Mesothelial cell of epicardium (in vitro differentiated cells): ENCODE data around the gene PCDHGC4. TPM values are rescaled to one million over a fixed set of nuclear protein-coding genes. Genes with fewer than 3 reads are reported as not detected.

Source experiments
- DNase-seq, 2 experiments: peaks; one replicate each; pipeline ENCODE4 v3.0.0; 2021; ENCODE audit warnings: low spot score in 2 of 2; ENCODE audit not compliant: unreplicated experiment in 2 of 2
- H3K27ac Mint-ChIP-seq: 2 replicates; pipeline ENCODE4 v1.8.0; 2021; ENCODE audit warnings: mixed read lengths
- H3K27me3 Mint-ChIP-seq: 2 replicates; pipeline ENCODE4 v1.8.0; 2021; ENCODE audit warnings: low read depth, mixed read lengths
- H3K36me3 Mint-ChIP-seq: 2 replicates; pipeline ENCODE4 v1.8.0; 2021; ENCODE audit warnings: mixed read lengths
- H3K4me1 Mint-ChIP-seq: 2 replicates; pipeline ENCODE4 v1.8.0; 2021; ENCODE audit warnings: mixed read lengths
- H3K4me3 Mint-ChIP-seq: 2 replicates; pipeline ENCODE4 v1.8.0; 2021; ENCODE audit warnings: mild to moderate bottlenecking, moderate library complexity, mixed read lengths
- H3K9me3 Mint-ChIP-seq: 2 replicates; pipeline ENCODE4 v1.8.0; 2021; ENCODE audit warnings: mixed read lengths
- CTCF ChIP-seq: fragments of 200-600 bp; sonication (generic); IDR thresholded peaks from one replicate; pipeline ENCODE4 v1.5.0; 2021; ENCODE audit warnings: antibody characterized with exemption; ENCODE audit not compliant: unreplicated experiment
- total RNA-seq: library from RNA; stranded (reverse); gene quantifications from 3 replicates; pipeline ENCODE4 v1.2.1, GENCODE V29; 2021

PCDHGC4 gene
- total RNA-seq, 1 donor from 2014 or later = 5.2 TPM

- no peak for DNase-seq
- Mint-ChIP-seq H3K27me3 (no peaks in the 10 kb centered on the region), H3K27ac (peak overlapping the region; percentile 99), H3K9me3 (no peaks in the 10 kb centered on the region), H3K36me3 (peaks cover 22% of the 10 kb centered on the region), H3K4me1 (peaks cover 47% of the 10 kb centered on the region), H3K4me3 (no peak overlapping the region)
- TF ChIP-seq CTCF = no peak
These were observed 39.2 kb downstream of the PCDHGC4 start for GRCh38 chr5:141523991-141524390.

GRCh38 chr5:141524604-141525597 is 40.1 kb downstream of the PCDHGC4 start:
- Mint-ChIP-seq H3K4me3 (peak overlapping the region; percentile 38), H3K36me3 (peaks cover 19% of the 10 kb centered on the region), H3K9me3 (no peaks in the 10 kb centered on the region), H3K27ac (peak overlapping the region; percentile 99), H3K27me3 (no peaks in the 10 kb centered on the region), H3K4me1 (peaks cover 52% of the 10 kb centered on the region)
- peak; percentile 58 to 85 for DNase-seq
- TF ChIP-seq CTCF = peak; percentile 98

- Mint-ChIP-seq H3K4me1 (peaks cover 52% of the 10 kb centered on the region), H3K36me3 (peaks cover 13% of the 10 kb centered on the region), H3K9me3 (no peaks in the 10 kb centered on the region), H3K4me3 (peak overlapping the region; percentile 33), H3K27me3 (no peaks in the 10 kb centered on the region), H3K27ac (peak overlapping the region; percentile 99)
- no peak for DNase-seq
- no peak for TF ChIP-seq CTCF
These were observed 40.8 kb downstream of the PCDHGC4 start for GRCh38 chr5:141525653-141526052.

GRCh38 chr5:141527426-141527825 is 42.6 kb downstream of the PCDHGC4 start:
- H3K4me3 Mint-ChIP-seq = no peak overlapping the region
- no peak for TF ChIP-seq CTCF
- no peak for DNase-seq

GRCh38 chr5:141528291-141528984 is 43.6 kb downstream of the PCDHGC4 start:
- no peak for TF ChIP-seq CTCF
- Mint-ChIP-seq H3K27me3 (no peaks in the 10 kb centered on the region), H3K9me3 (no peaks in the 10 kb centered on the region), H3K27ac (peak overlapping the region; percentile 89), H3K36me3 (peaks cover 12% of the 10 kb centered on the region), H3K4me3 (no peak overlapping the region), H3K4me1 (peaks cover 38% of the 10 kb centered on the region)
- no peak for DNase-seq

More at GRCh38 chr5:141527426-141527825, 42.6 kb downstream of the PCDHGC4 start:
- H3K9me3 Mint-ChIP-seq = no peaks in the 10 kb centered on the region
- H3K36me3 Mint-ChIP-seq = peaks cover 12% of the 10 kb centered on the region
- peak overlapping the region; percentile 48 for H3K27ac Mint-ChIP-seq
- no peaks in the 10 kb centered on the region for H3K27me3 Mint-ChIP-seq
- H3K4me1 Mint-ChIP-seq = peaks cover 38% of the 10 kb centered on the region
